Measurements from ENCODE around the gene LIPC. TPM values are rescaled to one million over a fixed set of nuclear protein-coding genes. Genes with fewer than 3 reads are reported as not detected.

The LIPC gene
- total RNA-seq, 1 experiment from 2014 or later, result not detected

DNA sequence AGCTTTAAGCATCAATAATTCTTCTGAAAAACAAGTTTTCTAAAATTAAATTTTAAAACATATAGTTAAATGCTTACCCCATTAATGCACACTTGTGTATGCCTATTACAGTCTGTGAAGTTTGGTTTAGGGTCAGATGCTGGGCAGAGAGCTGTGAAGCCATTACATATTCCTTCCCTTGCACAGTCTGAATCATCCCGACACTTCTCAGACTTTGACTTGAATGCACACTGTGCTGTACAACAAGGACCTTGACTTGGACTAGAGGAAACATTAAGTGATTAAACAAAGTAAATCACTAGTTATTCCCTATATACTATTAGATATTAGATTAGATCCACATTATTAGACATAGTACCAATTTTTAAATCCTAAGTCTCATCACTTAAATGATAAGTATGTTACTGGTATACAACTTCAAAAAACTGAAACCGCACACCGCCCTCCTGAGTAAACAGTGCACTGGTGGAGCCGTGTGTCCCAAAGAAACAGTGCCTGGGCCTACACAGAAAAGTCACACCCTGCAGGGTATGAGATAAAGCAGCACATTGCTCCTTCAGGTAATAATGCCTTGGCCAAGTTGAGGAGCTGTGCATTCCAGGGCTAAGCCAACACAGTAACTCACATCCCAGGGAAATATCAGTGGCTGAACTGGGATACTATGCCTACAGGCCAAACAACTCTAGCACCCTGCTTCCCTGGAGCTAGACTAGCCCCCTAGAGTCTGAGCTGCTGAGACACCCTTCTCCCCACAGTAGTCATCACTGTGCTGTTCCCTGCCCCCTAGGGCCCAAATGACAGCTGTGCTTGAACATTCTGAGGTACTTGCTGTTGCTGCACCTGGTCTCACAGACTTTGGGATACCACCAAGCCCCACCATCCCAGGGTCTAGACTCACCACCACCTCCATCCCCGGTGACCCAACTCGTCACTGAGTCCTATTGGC is 180.2 kb downstream of the LIPC start (continued):
- no peak for TF ChIP-seq POLR2A (IDR thresholded peaks at IDR 0.05; ENCODE audit: borderline replicate concordance, extremely low read depth, insufficient read depth, insufficient read length)

DNA sequence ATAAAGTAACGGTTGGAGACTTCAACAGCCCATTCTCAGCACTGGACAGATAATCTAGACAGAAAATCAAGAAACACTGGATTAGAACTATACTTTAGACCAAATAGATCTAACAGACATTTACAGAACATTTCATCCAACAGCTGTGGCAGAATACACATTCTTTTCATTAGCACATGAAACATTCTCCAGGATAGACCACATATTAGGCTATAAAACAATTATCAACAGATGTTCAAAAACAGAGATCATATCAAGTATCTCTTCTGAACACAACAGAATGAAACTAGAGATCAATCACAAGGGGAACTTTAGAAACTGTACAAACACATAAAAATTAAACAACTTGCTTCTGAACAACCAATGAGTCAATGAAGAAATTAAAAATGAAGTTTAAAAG is 184.4 kb downstream of the LIPC start:
- no peak overlapping the region for H3K27ac ChIP-seq (ENCODE audit: low read depth, low read length)
- no peak for ATAC-seq
- H3K27me3 ChIP-seq (ENCODE audit: insufficient read depth, low read length), result no peaks in the 10 kb centered on the region
- H3K9me2 ChIP-seq (ENCODE audit: insufficient read depth), result no peaks in the 10 kb centered on the region
- no peak overlapping the region for H2AFZ ChIP-seq (ENCODE audit: low read depth, low read length, poor library complexity, severe bottlenecking)
- H3K4me3 ChIP-seq (replicated peaks in 1 of 2; ENCODE audit: low read depth in 1 of 2, low read length in 2 of 2), result no peak overlapping the region
- H3K4me2 ChIP-seq (ENCODE audit: low read length), result no peak overlapping the region
- H3K4me1 ChIP-seq (ENCODE audit: control insufficient read depth in 1 of 2, insufficient read depth in 2 of 2, low read length in 2 of 2), result no peaks in the 10 kb centered on the region
- ChIA-PET CTCF (no interaction called here), POLR2A (no interaction called here), RAD21 (ENCODE audit: low non-redundant PET in 1 of 2, low total read pairs in 2 of 2, uncharacterized antibody in 2 of 2, unreplicated experiment in 2 of 2) (no interaction called here)
- no TSS peak for BruUV-seq (replicated peaks)
- intact Hi-C loops (cut with micrococcal nuclease), result no loop called here
- H3K9me3 ChIP-seq (ENCODE audit: control insufficient read depth in 1 of 2, insufficient read depth in 1 of 2, low read depth in 1 of 2, low read length in 2 of 2), result peaks cover 0 to 12% of the 10 kb centered on the region in 2 experiments; a peak in 2 of 4 replicates
- H3K9ac ChIP-seq (ENCODE audit: low read length), result no peak overlapping the region
- no peak for DNase-seq (ENCODE audit: low read depth, low spot score)
- H3K79me2 ChIP-seq (ENCODE audit: insufficient read depth, low read length), result peaks cover 9% of the 10 kb centered on the region
- H3K36me3 ChIP-seq (ENCODE audit: control insufficient read depth in 1 of 2, insufficient read depth in 2 of 2, low read length in 2 of 2), result no peaks in the 10 kb centered on the region
- no peaks in the 10 kb centered on the region for H4K20me1 ChIP-seq (ENCODE audit: insufficient read depth)
- no peak for TF ChIP-seq REST (IDR thresholded peaks at IDR 0.05; ENCODE audit: low read depth)
- TF ChIP-seq, protein P1, sequence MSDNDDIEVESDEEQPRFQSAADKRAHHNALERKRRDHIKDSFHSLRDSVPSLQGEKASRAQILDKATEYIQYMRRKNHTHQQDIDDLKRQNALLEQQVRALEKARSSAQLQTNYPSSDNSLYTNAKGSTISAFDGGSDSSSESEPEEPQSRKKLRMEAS (IDR thresholded peaks at IDR 0.05), result no peak
- TF ChIP-seq ZNF274 (IDR thresholded peaks at IDR 0.05; ENCODE audit: low read depth, low read length), result no peak
- TF ChIP-seq POLR2AphosphoS5 (IDR thresholded peaks at IDR 0.05; ENCODE audit: low read depth, low read length), result no peak
- no peak for TF ChIP-seq JUND (IDR thresholded peaks at IDR 0.05)
- TF ChIP-seq SRF (IDR thresholded peaks at IDR 0.05; ENCODE audit: low read depth), result no peak
- no peak for TF ChIP-seq SIN3A (IDR thresholded peaks at IDR 0.05; ENCODE audit: low read depth)
- no peak for TF ChIP-seq SP1 (IDR thresholded peaks at IDR 0.05; ENCODE audit: low read depth)
- no peak for TF ChIP-seq CEBPB (IDR thresholded peaks at IDR 0.05; ENCODE audit: low read depth)
- TF ChIP-seq TCF7L2 (IDR thresholded peaks at IDR 0.05; ENCODE audit: borderline replicate concordance, extremely low read depth, insufficient read depth, insufficient read length), result no peak
- TF ChIP-seq POLR2A (IDR thresholded peaks at IDR 0.05; ENCODE audit: borderline replicate concordance, extremely low read depth, insufficient read depth, insufficient read length), result no peak
- TF ChIP-seq ATF3 (IDR thresholded peaks at IDR 0.05), result no peak
- TF ChIP-seq ZFX (IDR thresholded peaks at IDR 0.05), result no peak
- TF ChIP-seq EZH2 (IDR thresholded peaks at IDR 0.05), result no peak
- TF ChIP-seq CTCF (IDR thresholded peaks at IDR 0.05 in 2 of 3, conservative IDR thresholded peaks at IDR 0.05 in 1 of 3; ENCODE audit: borderline replicate concordance in 1 of 3, insufficient read depth in 1 of 3, low read depth in 2 of 3, low read length in 2 of 3), result no peak
- TF ChIP-seq EGR1 (IDR thresholded peaks at IDR 0.05; ENCODE audit: low read depth), result no peak
- TF ChIP-seq, protein P2, sequence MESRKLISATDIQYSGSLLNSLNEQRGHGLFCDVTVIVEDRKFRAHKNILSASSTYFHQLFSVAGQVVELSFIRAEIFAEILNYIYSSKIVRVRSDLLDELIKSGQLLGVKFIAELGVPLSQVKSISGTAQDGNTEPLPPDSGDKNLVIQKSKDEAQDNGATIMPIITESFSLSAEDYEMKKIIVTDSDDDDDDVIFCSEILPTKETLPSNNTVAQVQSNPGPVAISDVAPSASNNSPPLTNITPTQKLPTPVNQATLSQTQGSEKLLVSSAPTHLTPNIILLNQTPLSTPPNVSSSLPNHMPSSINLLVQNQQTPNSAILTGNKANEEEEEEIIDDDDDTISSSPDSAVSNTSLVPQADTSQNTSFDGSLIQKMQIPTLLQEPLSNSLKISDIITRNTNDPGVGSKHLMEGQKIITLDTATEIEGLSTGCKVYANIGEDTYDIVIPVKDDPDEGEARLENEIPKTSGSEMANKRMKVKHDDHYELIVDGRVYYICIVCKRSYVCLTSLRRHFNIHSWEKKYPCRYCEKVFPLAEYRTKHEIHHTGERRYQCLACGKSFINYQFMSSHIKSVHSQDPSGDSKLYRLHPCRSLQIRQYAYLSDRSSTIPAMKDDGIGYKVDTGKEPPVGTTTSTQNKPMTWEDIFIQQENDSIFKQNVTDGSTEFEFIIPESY (IDR thresholded peaks at IDR 0.05; ENCODE audit: extremely low read depth, insufficient replicate concordance, low read length), result no peak
